ENCODE measurements around the gene BABAM2. TPM values are rescaled to one million over a fixed set of nuclear protein-coding genes. Genes with fewer than 3 reads are reported as not detected.

BABAM2 gene
- total RNA-seq, 3 donors from 2014 or later (not counting 1 experiment from before 2014, with no cell fraction given) = 54.6 to 66.1 (median 59.5) TPM

- Histone ChIP-seq H3K9me3 (ENCODE audit: control insufficient read depth, insufficient read depth, low read length) (peaks cover 4% of the 10 kb centered on the region), H3K27me3 (ENCODE audit: control insufficient read depth, insufficient read depth, low read length) (no peaks in the 10 kb centered on the region), H3K36me3 (ENCODE audit: control insufficient read depth, insufficient read depth, low read length) (no peaks in the 10 kb centered on the region), H3K4me3 (ENCODE audit: low read length) (no peak overlapping the region), H3K4me1 (ENCODE audit: control insufficient read depth, insufficient read depth, low read length) (no peaks in the 10 kb centered on the region), H3K27ac (ENCODE audit: low read length) (no peak overlapping the region)
- ATAC-seq (no peak), DNase-seq (no peak)
- Mint-ChIP-seq H3K4me3 (no peak overlapping the region), H3K27me3 (ENCODE audit: low read depth in 2 of 2) (no peaks in the 10 kb centered on the region), H3K9me3 (peaks cover under 1 to 7% of the 10 kb centered on the region in 2 donors), H3K36me3 (peaks cover 11% of the 10 kb centered on the region), H3K27ac (no peak overlapping the region), H3K4me1 (no peaks in the 10 kb centered on the region)
- intact Hi-C loops (cut with micrococcal nuclease) = no loop called here
- WGBS (ENCODE audit: insufficient coverage) = 92% methylated on average over 8 of the region's 9 CpGs
- TF ChIP-seq CTCF (IDR thresholded peaks at IDR 0.05) = no peak
Observed at GRCh38 chr2:28172114-28172898, 281.8 kb downstream of the BABAM2 start.

- WGBS (ENCODE audit: insufficient coverage) = 85% methylated on average over 8 of the region's 8 CpGs
- H3K4me1 Mint-ChIP-seq = no peaks in the 10 kb centered on the region
- intact Hi-C loops (cut with micrococcal nuclease) = no loop called here
Observed at GRCh38 chr2:28173377-28173776, 282.8 kb downstream of the BABAM2 start.

GRCh38 chr2:28174211-28174610, 283.7 kb downstream of the BABAM2 start:
- peaks cover 4 to 12% of the 10 kb centered on the region in 2 donors for H3K9me3 Mint-ChIP-seq

More at GRCh38 chr2:28173377-28173776, 282.8 kb downstream of the BABAM2 start:
- Mint-ChIP-seq H3K27ac (no peak overlapping the region), H3K9me3 (peaks cover 4 to 12% of the 10 kb centered on the region in 2 donors), H3K4me3 (no peak overlapping the region), H3K27me3 (ENCODE audit: low read depth in 2 of 2) (no peaks in the 10 kb centered on the region), H3K36me3 (peaks cover 14% of the 10 kb centered on the region)
- no peaks in the 10 kb centered on the region for H3K27me3 ChIP-seq (ENCODE audit: control insufficient read depth, insufficient read depth, low read length)
- peaks cover 4% of the 10 kb centered on the region for H3K9me3 ChIP-seq (ENCODE audit: control insufficient read depth, insufficient read depth, low read length)
- no peak for DNase-seq
- TF ChIP-seq CTCF (IDR thresholded peaks at IDR 0.05) = no peak
- H3K4me1 ChIP-seq (ENCODE audit: control insufficient read depth, insufficient read depth, low read length) = no peaks in the 10 kb centered on the region
- ATAC-seq = no peak
- H3K36me3 ChIP-seq (ENCODE audit: control insufficient read depth, insufficient read depth, low read length) = no peaks in the 10 kb centered on the region
- no peak overlapping the region for H3K27ac ChIP-seq (ENCODE audit: low read length)
- no peak overlapping the region for H3K4me3 ChIP-seq (ENCODE audit: low read length)

More at GRCh38 chr2:28174211-28174610, 283.7 kb downstream of the BABAM2 start:
- Mint-ChIP-seq H3K27me3 (ENCODE audit: low read depth in 2 of 2) (no peaks in the 10 kb centered on the region), H3K36me3 (peaks cover 14% of the 10 kb centered on the region), H3K4me1 (no peaks in the 10 kb centered on the region), H3K27ac (no peak overlapping the region), H3K4me3 (no peak overlapping the region)
- WGBS (ENCODE audit: insufficient coverage) = 97% methylated on average over 3 of the region's 4 CpGs
- no peak overlapping the region for H3K4me3 ChIP-seq (ENCODE audit: low read length)
- H3K27me3 ChIP-seq (ENCODE audit: control insufficient read depth, insufficient read depth, low read length) = no peaks in the 10 kb centered on the region
- no peaks in the 10 kb centered on the region for H3K36me3 ChIP-seq (ENCODE audit: control insufficient read depth, insufficient read depth, low read length)
- H3K4me1 ChIP-seq (ENCODE audit: control insufficient read depth, insufficient read depth, low read length) = no peaks in the 10 kb centered on the region
- ATAC-seq (no peak), DNase-seq (no peak)
- H3K9me3 ChIP-seq (ENCODE audit: control insufficient read depth, insufficient read depth, low read length) = peaks cover 4% of the 10 kb centered on the region
- intact Hi-C loops (cut with micrococcal nuclease) = no loop called here
- H3K27ac ChIP-seq (ENCODE audit: low read length) = no peak overlapping the region
- TF ChIP-seq CTCF (IDR thresholded peaks at IDR 0.05) = no peak
